GM20000 (cell line): ENCODE results near the gene METAP1D.
A peak's percentile ranks its signal among the peaks of the same experiment; 100 is the strongest.

Experiments used
- DNase-seq: peaks from one replicate; pipeline ENCODE4 v3.0.0; 2012; ENCODE audit warnings: low spot score
- TF ChIP-seq, protein P1 (sequence below): IDR thresholded peaks from 2 replicates; pipeline ENCODE4 v1.5.1; 2012; ENCODE audit warnings: mild to moderate bottlenecking, control low read depth; ENCODE audit errors: extremely low read depth, missing control alignments

The METAP1D gene

DNA sequence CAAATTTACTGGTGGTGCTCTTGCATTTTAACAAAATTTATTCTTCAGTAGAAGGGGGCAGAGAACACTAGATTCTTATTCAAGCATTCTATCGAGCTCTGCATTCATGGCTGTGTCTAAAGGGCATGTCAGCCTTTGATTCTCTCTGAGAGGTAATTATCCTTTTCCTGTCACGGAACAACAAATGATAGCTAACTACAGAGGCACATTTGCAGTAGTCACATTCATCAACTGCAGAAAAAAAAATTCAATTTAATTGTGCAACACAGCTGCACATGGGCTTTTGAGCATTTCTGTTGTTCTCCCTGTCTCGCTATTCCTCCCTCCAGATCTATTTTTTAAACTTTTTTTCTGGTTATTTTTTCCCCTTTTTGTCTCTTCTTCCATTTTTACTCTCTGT is 72.5 kb downstream of the METAP1D start:
- TF ChIP-seq, protein P1, sequence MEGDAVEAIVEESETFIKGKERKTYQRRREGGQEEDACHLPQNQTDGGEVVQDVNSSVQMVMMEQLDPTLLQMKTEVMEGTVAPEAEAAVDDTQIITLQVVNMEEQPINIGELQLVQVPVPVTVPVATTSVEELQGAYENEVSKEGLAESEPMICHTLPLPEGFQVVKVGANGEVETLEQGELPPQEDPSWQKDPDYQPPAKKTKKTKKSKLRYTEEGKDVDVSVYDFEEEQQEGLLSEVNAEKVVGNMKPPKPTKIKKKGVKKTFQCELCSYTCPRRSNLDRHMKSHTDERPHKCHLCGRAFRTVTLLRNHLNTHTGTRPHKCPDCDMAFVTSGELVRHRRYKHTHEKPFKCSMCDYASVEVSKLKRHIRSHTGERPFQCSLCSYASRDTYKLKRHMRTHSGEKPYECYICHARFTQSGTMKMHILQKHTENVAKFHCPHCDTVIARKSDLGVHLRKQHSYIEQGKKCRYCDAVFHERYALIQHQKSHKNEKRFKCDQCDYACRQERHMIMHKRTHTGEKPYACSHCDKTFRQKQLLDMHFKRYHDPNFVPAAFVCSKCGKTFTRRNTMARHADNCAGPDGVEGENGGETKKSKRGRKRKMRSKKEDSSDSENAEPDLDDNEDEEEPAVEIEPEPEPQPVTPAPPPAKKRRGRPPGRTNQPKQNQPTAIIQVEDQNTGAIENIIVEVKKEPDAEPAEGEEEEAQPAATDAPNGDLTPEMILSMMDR: no peak
- DNase-seq: no peak

DNA sequence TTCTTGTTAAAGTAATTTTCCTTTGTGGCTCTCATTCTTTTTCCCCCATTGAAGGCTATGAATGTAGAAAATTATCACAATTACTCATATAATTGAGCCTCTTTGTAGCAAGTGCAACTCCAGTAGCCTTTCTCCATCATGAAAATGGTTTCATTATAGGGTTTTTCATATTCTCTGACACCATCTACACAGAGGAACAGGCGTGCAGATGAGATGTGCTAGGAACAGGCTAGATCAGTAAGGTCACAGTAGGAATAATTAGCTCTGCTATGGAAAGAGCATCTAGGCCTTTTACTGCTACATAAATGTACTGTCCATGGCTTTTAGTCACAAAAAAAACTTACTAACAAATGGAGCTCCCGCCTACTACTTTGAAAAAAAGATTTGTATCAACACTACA is 73.0 kb downstream of the METAP1D start:
- no peak for DNase-seq
- TF ChIP-seq, protein P1: no peak

DNA sequence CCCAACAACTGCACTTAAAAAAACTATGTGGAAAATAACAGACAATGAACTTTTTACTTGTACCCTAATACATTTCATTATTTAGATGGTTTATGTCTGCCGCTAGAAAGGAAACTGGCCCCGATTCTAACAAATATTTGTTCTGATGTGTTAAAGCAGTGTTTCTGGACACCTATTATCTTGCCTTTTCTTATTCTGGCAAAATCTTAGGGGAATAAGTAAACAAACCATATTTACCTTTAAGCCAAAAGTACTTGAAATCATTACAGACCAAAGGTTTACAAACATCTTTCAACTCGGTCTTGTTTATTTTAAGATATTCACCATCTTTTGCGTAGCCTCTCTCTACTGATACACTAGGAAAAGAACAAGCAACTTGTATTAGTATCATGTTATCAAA is 73.8 kb downstream of the METAP1D start:
- TF ChIP-seq, protein P1: no peak
- DNase-seq: no peak

DNA sequence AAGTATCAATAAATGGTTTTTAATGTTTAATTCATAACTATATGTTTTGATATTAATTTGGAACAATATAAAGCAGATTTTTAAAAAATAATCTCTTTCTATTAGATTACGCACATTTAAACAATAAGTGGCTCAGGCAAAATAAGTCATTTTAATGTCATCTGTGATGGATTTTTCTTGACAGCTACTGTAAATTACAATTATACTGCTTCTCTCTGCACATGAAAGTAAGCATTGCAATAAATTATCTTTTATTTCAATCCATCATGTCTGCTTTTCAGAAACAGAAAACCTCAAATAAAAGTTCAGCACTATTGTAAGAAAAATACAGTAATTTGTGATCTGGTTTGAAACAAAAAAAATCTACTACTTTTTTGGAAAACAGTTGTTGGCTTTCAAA is 74.5 kb downstream of the METAP1D start:
- TF ChIP-seq, protein P1: no peak
- DNase-seq: no peak

DNA sequence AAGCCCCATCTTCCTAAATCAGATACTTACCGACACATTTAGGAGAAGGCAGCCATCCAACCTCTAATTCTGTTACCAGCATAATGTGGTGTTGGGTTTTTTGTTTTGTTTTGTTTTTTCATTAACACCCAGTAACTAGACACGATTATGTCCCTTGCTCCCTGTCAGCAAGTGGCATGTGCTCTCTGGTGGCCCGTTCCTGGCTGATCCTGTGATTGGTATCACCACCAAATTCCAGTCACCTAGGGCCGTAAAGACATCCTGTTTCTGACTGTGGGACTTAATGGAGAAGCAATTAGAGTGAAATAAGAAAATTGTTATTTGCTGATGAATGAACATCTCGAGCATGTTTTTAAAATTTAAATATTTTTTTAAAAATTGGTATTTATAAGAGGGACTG is 79.7 kb downstream of the METAP1D start:
- DNase-seq: no peak
- TF ChIP-seq, protein P1: no peak

DNA sequence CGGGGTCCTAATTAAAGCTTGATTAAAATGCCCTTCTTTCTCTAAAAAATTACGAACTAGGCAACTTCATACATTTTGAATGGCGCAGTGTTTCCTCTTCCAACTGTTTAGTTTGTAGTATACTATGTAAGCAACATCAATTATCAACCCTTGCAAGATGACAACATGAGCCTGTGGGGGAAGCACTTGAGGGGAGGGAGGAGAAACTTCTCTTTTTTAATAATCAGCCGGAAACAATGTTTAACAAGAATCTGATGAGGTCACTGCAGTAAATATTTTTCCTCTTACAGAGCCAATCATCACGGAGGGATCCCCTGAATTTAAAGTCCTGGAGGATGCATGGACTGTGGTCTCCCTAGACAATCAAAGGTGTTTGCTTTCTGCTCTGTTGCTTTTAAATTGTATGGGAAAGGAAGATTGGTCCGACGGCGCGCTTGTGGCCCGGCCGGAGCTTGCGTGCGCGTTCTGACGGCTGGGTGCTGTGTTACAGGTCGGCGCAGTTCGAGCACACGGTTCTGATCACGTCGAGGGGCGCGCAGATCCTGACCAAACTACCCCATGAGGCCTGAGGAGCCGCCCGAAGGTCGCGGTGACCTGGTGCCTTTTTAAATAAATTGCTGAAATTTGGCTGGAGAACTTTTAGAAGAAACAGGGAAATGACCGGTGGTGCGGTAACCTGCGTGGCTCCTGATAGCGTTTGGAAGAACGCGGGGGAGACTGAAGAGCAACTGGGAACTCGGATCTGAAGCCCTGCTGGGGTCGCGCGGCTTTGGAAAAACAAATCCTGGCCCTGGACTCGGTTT is 80.3 kb downstream of the METAP1D start:
- TF ChIP-seq, protein P1: no peak
- peak; percentile 8 for DNase-seq

DNA sequence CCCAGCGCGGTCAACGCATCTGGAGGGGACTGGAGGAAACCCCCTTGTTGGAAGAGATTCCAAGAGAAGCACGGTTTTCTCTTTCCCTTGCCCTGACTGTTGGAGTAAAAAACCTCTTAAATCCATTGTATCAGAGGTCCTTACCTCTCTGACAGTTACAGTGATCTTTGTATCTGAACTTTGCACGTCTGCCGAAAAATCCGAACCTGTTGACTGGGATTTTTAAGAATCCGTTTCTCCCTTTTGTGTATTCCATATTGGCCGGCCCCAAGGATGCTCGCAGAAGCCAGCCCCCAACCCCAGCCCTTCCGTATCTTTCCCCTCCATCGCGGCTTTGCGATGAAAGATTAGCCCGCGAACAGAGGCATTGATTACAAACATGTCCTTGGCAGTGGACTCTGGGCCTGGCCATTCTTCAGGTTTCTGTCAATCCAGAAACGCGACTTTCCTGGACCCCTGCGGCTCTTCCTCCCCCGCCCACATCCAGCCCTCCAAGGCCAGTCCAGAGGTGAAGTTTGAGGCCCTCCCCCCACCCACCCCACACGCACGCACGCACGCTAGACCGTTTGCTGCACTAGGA is 81.0 kb downstream of the METAP1D start:
- TF ChIP-seq, protein P1: no peak
- DNase-seq: peak; percentile 8
